ENCODE results near the gene MYEOV.

DNA sequence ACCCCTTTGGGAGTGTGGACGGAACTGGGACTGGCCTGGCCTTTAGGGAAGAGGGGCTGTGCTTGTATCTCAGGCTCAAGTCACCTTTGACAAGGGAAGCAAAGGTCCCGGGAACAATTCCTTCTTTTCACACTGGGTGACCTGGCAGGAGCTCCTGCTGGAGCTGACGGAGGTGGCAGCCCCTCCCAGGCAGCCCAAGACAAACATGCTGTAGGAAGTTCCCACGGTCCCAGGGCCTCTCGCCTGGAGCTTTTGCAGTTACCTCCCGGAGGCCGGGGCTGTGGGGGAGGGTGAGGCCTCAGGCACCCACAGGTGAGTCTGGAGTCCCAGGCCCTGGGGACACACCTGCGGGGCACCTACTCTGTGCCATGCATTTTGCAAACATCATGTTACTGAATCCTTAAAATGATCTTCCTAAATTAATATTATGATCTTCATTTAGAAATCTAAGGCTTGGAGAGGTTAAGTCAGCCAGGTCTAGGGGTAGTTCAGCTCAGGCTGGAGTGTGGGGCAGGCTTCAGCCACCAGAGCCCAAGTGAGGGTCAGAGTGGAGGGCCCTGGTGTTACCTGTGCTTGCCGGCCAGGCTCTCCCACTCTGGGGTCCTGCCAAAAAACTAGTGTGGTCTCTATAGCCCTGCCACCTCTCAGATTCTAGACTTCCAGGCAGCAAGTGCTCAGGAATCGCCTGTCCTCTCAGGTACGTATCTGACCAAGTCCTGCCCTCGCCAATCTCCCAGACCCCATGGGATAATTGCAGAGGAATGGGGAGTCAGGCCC, 15.7 kb upstream of the MYEOV start:
- TF ChIP-seq ZFX (IDR thresholded peaks at IDR 0.05; ENCODE audit: borderline replicate concordance) = no peak
- TF ChIP-seq, protein P1, sequence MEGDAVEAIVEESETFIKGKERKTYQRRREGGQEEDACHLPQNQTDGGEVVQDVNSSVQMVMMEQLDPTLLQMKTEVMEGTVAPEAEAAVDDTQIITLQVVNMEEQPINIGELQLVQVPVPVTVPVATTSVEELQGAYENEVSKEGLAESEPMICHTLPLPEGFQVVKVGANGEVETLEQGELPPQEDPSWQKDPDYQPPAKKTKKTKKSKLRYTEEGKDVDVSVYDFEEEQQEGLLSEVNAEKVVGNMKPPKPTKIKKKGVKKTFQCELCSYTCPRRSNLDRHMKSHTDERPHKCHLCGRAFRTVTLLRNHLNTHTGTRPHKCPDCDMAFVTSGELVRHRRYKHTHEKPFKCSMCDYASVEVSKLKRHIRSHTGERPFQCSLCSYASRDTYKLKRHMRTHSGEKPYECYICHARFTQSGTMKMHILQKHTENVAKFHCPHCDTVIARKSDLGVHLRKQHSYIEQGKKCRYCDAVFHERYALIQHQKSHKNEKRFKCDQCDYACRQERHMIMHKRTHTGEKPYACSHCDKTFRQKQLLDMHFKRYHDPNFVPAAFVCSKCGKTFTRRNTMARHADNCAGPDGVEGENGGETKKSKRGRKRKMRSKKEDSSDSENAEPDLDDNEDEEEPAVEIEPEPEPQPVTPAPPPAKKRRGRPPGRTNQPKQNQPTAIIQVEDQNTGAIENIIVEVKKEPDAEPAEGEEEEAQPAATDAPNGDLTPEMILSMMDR (IDR thresholded peaks at IDR 0.05) = no peak

Measured in 22Rv1 (cell line).